H7 (cell line): ENCODE results near the gene TNFAIP2. TPM values are rescaled to one million over a fixed set of nuclear protein-coding genes. Genes with fewer than 3 reads are reported as not detected.
A peak's percentile ranks its signal among the peaks of the same experiment; 100 is the strongest.
"Not testable (repeated sequence)": the region's sequence is repeated elsewhere in the genome, so short reads cannot be mapped to it uniquely, and the experiment has no call there.

Source experiments
- DNase-seq: peaks from one replicate; pipeline ENCODE4 v3.0.0; 2012
- H3K27me3 ChIP-seq: 2 replicates; pipeline ENCODE4 v1.6.0; 2011; ENCODE audit warnings: mild to moderate bottlenecking, low read length; ENCODE audit not compliant: control insufficient read depth, insufficient read depth
- H3K36me3 ChIP-seq: replicated peaks from 2 replicates; pipeline ENCODE4 v1.5.1; 2011; ENCODE audit warnings: low read length; ENCODE audit not compliant: control insufficient read depth, insufficient read depth
- H3K4me3 ChIP-seq: 2 replicates; pipeline ENCODE4 v1.5.1; 2011; ENCODE audit warnings: low read depth, mild to moderate bottlenecking, control low read depth, low read length, moderate library complexity; ENCODE audit not compliant: insufficient read depth
- total RNA-seq: library from RNA; depleted of rRNA; stranded (reverse); fragments of >200 nt; shearing (Covaris generic); gene quantifications from 2 replicates; pipeline ENCODE4 v1.2.3, GENCODE V29; 2014; rRNA removed

The TNFAIP2 gene
- total RNA-seq, 1 experiment from 2014 or later, result 38.7 TPM

DNA sequence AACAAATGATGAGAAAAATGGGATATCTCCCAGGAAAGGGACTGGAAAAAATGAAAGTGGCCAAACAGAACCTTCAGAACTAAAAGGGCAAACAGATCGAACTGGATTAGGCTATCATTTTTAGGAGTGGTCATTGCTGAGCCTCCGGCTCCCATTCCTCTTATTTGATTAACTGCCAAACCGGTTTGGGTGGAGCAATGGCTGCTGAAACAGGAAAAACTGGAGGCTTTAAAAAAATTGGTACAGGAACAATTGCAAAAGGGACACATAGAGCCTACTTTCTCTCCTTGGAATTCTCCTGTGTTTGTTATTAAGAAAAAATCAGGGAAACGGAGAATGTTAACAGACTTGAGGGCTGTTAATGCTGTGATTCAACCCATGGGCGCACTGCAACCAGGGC lies 49.7 kb downstream of the TNFAIP2 start:
- DNase-seq, result no peak
- H3K27me3 ChIP-seq, result no peaks in the 10 kb centered on the region
- H3K36me3 ChIP-seq, result no peaks in the 10 kb centered on the region
- no peak overlapping the region for H3K4me3 ChIP-seq

DNA sequence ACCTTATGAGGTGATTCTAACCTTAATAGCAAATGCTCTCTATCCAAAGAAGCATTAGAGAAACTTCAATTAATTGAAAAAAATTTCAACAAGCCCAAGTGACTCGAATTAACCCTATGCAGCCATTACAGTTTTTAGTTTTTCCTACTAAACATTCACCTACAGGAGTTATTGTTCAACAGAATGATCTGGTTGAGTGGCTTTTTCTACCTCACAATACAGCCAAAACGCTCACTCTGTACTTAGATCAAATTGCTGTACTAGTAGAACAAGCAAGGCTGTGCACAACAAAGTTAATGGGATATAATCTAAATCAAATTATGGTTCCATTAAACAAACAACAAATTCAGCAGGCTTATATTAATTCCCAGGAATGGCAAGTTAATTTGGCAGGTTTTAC lies 50.6 kb downstream of the TNFAIP2 start:
- H3K4me3 ChIP-seq, H3K36me3 ChIP-seq, DNase-seq, H3K27me3 ChIP-seq: not testable (repeated sequence)

- not testable (repeated sequence) for H3K4me3 ChIP-seq
These were observed 52.9 kb downstream of the TNFAIP2 start for GRCh38 chr14:103176176-103176575.

DNA sequence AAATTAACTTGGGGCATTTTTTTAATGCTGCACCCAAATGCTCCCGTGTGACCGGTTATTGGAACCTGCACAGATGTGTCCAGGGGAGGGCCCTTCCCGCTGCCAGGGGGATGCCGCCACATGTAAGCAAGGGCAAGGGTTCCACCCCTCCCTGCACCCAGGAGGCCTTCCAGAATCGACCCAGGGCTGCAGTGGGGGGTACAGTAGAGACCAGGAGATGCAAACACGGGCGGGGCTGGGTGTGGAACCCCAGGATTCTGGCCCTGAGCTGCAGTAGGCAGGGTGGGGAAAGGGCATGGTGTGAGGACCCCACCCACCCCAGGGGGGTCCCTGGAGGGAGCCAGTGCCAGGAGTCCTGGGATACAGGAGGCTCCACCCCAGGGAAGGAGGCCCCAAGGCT lies 54.1 kb downstream of the TNFAIP2 start:
- Histone ChIP-seq H3K27me3 (no peaks in the 10 kb centered on the region), H3K36me3 (no peaks in the 10 kb centered on the region), H3K4me3 (no peak overlapping the region)
- DNase-seq, result peak; percentile 25

More at GRCh38 chr14:103176176-103176575, 52.9 kb downstream of the TNFAIP2 start:
- not testable (repeated sequence) for DNase-seq, H3K36me3 ChIP-seq, H3K27me3 ChIP-seq

GRCh38 chr14:103178521-103178920 lies 55.3 kb downstream of the TNFAIP2 start:
- no peaks in the 10 kb centered on the region for H3K27me3 ChIP-seq
- no peak overlapping the region for H3K4me3 ChIP-seq
- H3K36me3 ChIP-seq, result no peaks in the 10 kb centered on the region
- no peak for DNase-seq

GRCh38 chr14:103179094-103179493 lies 55.8 kb downstream of the TNFAIP2 start:
- Histone ChIP-seq H3K36me3 (no peaks in the 10 kb centered on the region), H3K27me3 (no peaks in the 10 kb centered on the region)
- no peak for DNase-seq

GRCh38 chr14:103180331-103180730 lies 57.1 kb downstream of the TNFAIP2 start:
- H3K4me3 ChIP-seq, result no peak overlapping the region
- no peaks in the 10 kb centered on the region for H3K36me3 ChIP-seq
- no peak for DNase-seq
- no peaks in the 10 kb centered on the region for H3K27me3 ChIP-seq

More at GRCh38 chr14:103179094-103179493, 55.8 kb downstream of the TNFAIP2 start:
- H3K4me3 ChIP-seq, result no peak overlapping the region

DNA sequence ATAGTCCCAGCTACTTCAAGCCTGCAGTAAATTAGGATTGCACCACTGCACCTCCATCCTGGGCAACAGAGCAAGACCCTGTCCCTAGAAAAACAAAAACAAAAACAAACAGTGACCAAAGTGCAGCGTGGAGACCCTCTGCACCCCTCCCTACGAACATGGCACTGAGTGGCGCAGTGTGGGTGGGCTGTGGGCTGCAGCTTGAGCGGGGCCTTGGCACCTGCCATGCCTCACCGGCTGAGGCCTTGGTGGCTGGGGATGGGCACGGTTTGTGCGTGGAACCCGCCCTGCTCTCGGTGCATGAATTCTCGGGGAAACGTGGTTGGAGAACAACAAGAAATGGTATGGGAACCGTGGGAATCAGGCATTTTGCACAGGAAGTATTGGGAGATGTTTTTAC lies 60.8 kb downstream of the TNFAIP2 start:
- H3K27me3 ChIP-seq, result peaks cover 9% of the 10 kb centered on the region

DNA sequence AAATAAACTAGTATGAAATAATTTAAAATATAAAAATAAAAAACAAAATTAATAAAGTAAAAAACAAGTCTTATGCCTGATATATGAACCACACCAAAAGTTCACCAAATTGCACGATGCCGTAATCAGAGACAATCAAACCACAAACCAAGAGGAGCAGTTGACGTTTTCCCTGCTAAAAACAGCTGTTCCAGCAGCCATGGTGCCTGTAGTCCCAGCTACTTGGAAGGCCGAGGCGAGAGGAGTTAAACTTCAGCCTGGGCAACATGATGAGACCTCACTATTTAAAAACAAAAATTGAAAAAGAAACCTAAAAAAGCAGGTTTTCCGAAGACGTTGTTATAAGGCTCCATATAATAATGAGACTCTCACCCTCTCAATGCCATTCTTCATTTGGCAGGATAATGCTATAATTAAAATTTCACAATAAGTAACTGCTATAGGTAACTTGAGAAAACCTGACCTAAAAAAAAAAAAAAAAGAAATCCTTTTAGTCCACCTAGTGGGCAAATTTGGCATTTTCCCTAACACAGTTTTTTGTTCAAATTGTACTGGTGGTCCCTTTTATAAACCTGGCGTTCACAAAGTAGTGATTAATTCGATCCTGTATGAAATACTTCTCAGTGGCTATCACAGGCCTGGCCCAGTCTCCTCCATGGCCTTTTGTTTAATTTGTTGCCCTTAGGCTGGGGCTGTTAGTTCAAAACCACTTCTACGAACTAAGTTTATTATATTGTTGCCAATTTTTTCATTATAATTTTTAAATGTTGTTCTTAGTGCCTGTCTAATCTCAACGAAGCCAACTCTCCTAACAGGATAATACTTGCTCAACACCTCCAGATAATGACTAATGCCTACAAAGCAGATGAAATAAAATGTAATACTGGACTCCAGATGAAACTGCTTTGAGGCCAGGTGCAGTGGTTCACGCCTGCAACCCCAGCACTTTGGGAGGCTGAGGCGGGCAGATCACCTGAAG lies 62.1 kb downstream of the TNFAIP2 start:
- DNase-seq, result peak; percentile 55
- H3K27me3 ChIP-seq, result peaks cover 21% of the 10 kb centered on the region
- H3K36me3 ChIP-seq, result no peaks in the 10 kb centered on the region
- no peak overlapping the region for H3K4me3 ChIP-seq

More for the DNA sequence above, 60.8 kb downstream of the TNFAIP2 start:
- no peaks in the 10 kb centered on the region for H3K36me3 ChIP-seq
- DNase-seq, result no peak
- H3K4me3 ChIP-seq, result no peak overlapping the region

DNA sequence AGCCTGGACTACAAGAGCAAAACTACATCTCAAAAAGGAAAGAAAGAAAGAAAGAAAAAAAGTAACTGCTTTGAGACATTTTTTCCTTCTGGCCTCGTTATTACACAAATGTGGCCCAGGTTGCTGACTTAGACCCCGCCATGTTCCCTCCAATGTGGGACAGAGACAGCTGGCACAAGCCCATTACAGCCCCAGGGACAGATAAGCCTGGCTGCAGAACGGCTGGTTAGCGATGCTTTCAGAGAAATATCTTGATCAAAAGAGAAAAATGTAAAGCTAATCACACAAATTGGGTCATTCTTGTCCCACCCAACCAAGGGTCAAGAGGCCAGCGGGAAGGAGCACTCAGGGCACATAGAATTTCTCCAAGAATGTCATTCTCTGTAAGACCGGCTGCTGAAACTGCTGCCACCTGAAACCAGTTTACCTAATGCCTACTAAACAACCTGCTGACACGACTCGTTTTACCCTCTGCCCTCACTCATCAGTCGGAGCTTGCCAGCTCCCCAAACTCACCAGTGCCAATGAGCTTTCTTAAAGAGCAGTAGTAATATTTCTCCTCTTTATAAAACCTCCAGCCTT lies 63.1 kb downstream of the TNFAIP2 start:
- no peaks in the 10 kb centered on the region for H3K36me3 ChIP-seq
- H3K27me3 ChIP-seq, result peaks cover 22% of the 10 kb centered on the region
- H3K4me3 ChIP-seq, result no peak overlapping the region
- DNase-seq, result no peak

Other genes with a start within 250 kb of the TNFAIP2 start
- gene AMN, start 200.8 kb upstream of the TNFAIP2 start, total RNA-seq, result 0.92 and 1.7 TPM in 2 replicates
- 56.1 and 59.8 TPM in 2 replicates for gene CDC42BPB, start 65.9 kb upstream of the TNFAIP2 start, total RNA-seq
- not detected in 2 replicates for gene LBHD2, start 39.3 kb upstream of the TNFAIP2 start, total RNA-seq
- gene EXOC3L4, start 28.7 kb upstream of the TNFAIP2 start, total RNA-seq, result 0.21 TPM in 1 of 2 replicates, not detected in the other
- gene EIF5, start 210.8 kb downstream of the TNFAIP2 start, total RNA-seq, result 165 and 167 TPM in 2 replicates